BE2C (cell line): ENCODE measurements around the gene SLC4A1AP.
"Not testable (repeated sequence)": the region's sequence is repeated elsewhere in the genome, so short reads cannot be mapped to it uniquely, and the experiment has no call there.

Experiments
- DNase-seq: peaks from one replicate; pipeline ENCODE4 v3.0.0-alpha.2; 2020
- H3K27me3 ChIP-seq: fragments of 250-450 bp; sonication (Bioruptor Pico); 2 replicates; pipeline ENCODE4 v1.5.1; 2020; ENCODE audit warnings: mild to moderate bottlenecking
- H3K36me3 ChIP-seq: fragments of 250-450 bp; sonication (Bioruptor Pico); 2 replicates; pipeline ENCODE4 v1.5.1; 2020; ENCODE audit warnings: mild to moderate bottlenecking
- H3K4me1 ChIP-seq: fragments of 250-450 bp; sonication (Bioruptor Pico); 2 replicates; pipeline ENCODE4 v1.5.1; 2020
- H3K4me3 ChIP-seq: 2 replicates; pipeline ENCODE4 v1.5.1; 2011; ENCODE audit warnings: low read depth, low read length
- H3K9me3 ChIP-seq: fragments of 250-450 bp; sonication (Bioruptor Pico); 2 replicates; pipeline ENCODE4 v1.5.1; 2020
- TF ChIP-seq, protein P1 (sequence below): IDR thresholded peaks from 2 replicates; pipeline ENCODE4 v1.5.1; 2012; ENCODE audit warnings: mild to moderate bottlenecking, low read depth, low read length

Gene SLC4A1AP

DNA sequence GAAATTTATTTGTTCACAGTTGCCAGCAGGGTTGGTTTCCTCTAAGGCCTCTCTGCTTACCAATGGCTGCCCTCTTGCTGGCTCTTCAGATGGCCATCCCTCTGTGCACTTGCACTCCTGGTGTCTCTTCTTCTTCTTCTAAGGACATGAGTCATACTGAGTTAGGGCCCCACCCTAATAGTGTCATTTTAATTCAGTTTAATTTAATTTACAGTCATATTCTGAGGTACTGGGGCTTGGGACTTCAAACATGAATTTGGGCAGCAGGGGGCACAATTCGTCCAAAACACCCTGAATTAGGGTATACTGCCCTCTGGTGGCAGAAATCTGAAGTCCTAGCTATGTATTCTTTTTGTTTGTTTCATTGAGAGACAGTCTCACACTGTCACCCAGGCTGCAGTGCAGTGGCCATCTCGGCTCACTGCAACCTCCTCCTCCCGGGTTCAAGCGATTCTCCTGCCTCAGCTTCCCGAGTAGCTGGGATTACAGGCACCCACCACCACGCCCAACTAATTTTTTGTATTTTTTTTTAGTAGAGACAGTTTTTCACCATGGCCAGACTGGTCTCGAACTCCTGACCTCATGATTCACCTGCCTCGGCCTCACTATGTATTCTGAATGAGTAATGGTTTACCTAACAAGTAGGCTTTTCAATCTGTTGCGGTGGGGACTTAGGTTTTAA is 19.8 kb downstream of the SLC4A1AP start:
- H3K4me3 ChIP-seq: no peak overlapping the region
- peaks cover 49% of the 10 kb centered on the region for H3K36me3 ChIP-seq
- no peaks in the 10 kb centered on the region for H3K9me3 ChIP-seq
- H3K4me1 ChIP-seq: peaks cover 4% of the 10 kb centered on the region
- TF ChIP-seq, protein P1, sequence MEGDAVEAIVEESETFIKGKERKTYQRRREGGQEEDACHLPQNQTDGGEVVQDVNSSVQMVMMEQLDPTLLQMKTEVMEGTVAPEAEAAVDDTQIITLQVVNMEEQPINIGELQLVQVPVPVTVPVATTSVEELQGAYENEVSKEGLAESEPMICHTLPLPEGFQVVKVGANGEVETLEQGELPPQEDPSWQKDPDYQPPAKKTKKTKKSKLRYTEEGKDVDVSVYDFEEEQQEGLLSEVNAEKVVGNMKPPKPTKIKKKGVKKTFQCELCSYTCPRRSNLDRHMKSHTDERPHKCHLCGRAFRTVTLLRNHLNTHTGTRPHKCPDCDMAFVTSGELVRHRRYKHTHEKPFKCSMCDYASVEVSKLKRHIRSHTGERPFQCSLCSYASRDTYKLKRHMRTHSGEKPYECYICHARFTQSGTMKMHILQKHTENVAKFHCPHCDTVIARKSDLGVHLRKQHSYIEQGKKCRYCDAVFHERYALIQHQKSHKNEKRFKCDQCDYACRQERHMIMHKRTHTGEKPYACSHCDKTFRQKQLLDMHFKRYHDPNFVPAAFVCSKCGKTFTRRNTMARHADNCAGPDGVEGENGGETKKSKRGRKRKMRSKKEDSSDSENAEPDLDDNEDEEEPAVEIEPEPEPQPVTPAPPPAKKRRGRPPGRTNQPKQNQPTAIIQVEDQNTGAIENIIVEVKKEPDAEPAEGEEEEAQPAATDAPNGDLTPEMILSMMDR: peak; percentile 100
- no peaks in the 10 kb centered on the region for H3K27me3 ChIP-seq
- peak; percentile 91 for DNase-seq

DNA sequence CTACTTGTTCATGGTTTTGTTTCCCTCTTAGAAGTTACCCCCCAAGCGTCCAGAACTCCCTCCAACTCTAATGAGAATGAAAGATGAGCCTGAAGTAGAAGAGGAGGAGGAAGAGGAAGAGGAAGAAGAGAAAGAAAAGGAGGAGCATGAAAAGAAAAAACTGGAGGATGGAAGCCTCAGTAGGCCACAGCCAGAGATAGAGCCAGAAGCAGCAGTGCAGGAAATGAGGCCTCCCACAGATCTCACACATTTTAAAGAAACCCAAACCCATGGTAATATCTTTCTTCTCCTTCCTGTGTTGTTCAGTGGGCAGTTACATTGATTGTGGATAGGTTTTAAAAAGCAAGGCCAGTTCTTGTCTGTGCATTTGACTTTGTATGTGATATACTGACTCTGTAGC is 21.3 kb downstream of the SLC4A1AP start:
- H3K27me3 ChIP-seq, DNase-seq, H3K9me3 ChIP-seq, H3K4me3 ChIP-seq, H3K4me1 ChIP-seq: not testable (repeated sequence)
- H3K36me3 ChIP-seq: peaks cover 45% of the 10 kb centered on the region

DNA sequence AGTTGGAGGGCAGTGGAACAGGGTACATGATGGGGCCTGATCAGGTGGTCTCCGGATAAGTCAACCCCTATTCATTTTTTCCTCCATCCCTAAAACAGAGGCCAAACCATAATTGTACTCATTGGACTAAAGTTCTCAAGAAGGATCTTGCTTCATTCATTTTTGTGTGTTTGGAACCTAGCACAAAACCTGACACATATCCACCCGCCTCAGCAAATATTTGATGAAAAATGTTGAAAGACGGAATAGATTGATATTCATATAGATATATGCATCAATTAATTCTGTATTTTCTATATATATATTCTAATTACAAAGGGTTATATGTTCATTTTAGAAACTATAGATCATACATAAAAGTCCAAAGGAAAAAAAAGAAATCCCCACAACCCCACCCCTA is 21.9 kb downstream of the SLC4A1AP start:
- Histone ChIP-seq H3K4me3 (no peak overlapping the region), H3K9me3 (no peaks in the 10 kb centered on the region), H3K4me1 (peaks cover 4% of the 10 kb centered on the region), H3K36me3 (peaks cover 45% of the 10 kb centered on the region), H3K27me3 (no peaks in the 10 kb centered on the region)
- DNase-seq: no peak
- TF ChIP-seq, protein P1: no peak

DNA sequence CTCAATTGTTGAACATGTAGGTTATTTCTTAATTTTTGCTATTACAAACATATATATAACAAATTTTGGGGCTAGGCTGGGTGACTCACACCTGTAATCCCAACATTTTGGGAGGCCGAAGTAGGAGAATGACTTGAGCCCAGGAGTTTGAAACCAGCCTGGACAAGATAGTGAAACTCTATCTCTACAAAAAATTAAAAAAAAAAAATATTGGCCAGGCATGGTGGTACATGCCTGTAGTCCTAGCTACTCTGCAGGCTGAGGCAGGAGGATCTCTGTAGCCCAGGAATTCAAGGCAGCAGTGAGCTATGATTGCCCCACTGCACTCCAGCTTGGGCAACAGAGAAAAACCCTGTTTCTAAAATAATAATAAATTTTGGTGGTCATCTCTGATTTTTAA is 23.5 kb downstream of the SLC4A1AP start:
- no peaks in the 10 kb centered on the region for H3K9me3 ChIP-seq
- H3K4me1 ChIP-seq: peaks cover 4% of the 10 kb centered on the region
- peaks cover 45% of the 10 kb centered on the region for H3K36me3 ChIP-seq
- no peak for DNase-seq
- H3K27me3 ChIP-seq: no peaks in the 10 kb centered on the region
- TF ChIP-seq, protein P1: no peak
- H3K4me3 ChIP-seq: no peak overlapping the region

DNA sequence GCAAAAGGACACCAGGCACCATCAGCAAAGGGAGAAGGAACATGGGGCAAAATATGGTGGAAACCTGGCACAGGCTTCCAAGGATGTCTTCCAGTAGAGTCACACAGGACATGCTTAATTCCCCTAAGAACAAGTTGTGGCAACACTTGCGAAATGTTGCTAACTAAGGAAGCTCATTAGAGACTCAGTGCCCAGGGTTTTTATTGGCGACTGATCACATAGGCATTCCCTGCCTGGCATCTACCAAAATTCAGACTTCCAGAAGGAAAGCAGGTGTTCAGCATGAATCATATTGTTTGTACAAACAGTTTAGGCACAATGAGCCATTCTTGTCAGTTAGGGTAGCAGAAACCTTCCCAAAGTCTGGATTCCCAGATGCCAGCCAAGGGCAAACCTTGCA is 25.7 kb downstream of the SLC4A1AP start:
- peaks cover 39% of the 10 kb centered on the region for H3K36me3 ChIP-seq

DNA sequence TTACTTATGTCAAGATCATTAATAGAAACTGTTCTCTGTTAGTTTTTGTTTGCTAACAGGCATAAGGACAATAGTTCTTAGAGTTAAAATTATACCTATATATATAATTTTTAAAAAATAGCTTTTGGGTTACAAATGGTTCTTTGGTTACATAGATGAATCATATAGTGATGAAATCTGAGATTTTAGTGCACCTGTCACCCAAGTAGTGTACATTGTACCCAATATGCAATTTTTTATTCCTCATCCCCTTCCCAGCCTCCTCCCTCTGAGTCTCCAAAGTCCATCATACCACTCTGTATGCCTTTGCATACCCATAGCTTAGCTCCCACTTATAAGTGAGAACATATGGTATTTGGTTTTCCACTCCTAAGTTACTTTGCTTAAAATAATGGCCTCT is 26.4 kb downstream of the SLC4A1AP start:
- Histone ChIP-seq H3K27me3 (no peaks in the 10 kb centered on the region), H3K4me1 (no peaks in the 10 kb centered on the region), H3K9me3 (no peaks in the 10 kb centered on the region), H3K36me3 (peaks cover 36% of the 10 kb centered on the region), H3K4me3 (no peak overlapping the region)
- no peak for DNase-seq
- TF ChIP-seq, protein P1: no peak

More for the DNA sequence above, 25.7 kb downstream of the SLC4A1AP start:
- Histone ChIP-seq H3K27me3 (no peaks in the 10 kb centered on the region), H3K4me1 (no peaks in the 10 kb centered on the region), H3K4me3 (no peak overlapping the region), H3K9me3 (no peaks in the 10 kb centered on the region)
- DNase-seq: no peak
- TF ChIP-seq, protein P1: no peak
